DND-41 (cell line): ENCODE results near the gene EEF1G.

Source experiments
- CTCF ChIP-seq: IDR thresholded peaks from 2 replicates; pipeline ENCODE4 v1.5.1; 2012; ENCODE audit warnings: borderline replicate concordance, low read length, moderate library complexity, mild to moderate bottlenecking; ENCODE audit not compliant: poor library complexity, severe bottlenecking; ENCODE audit errors: extremely low read depth
- EZH2 ChIP-seq: IDR thresholded peaks from 3 replicates; pipeline ENCODE4 v1.6.1; 2012; ENCODE audit warnings: borderline replicate concordance, low read depth, mild to moderate bottlenecking, moderate library complexity, low read length, inconsistent platforms; ENCODE audit not compliant: severe bottlenecking

- no peak for TF ChIP-seq CTCF
- TF ChIP-seq EZH2: no peak
These were observed 29.3 kb upstream of the EEF1G start for GRCh38 chr11:62603072-62603408.
